ENCODE results near the gene HACL1. TPM values are rescaled to one million over a fixed set of nuclear protein-coding genes. Genes with fewer than 3 reads are reported as not detected.

Gene HACL1
- polyA plus RNA-seq, 2 donors: 3.8 to 8.3 TPM

Other genes starting within 250 kb of the HACL1 start
- 1 to 10 TPM; 5.6 to 8.9 TPM for gene METTL6, start 174.0 kb downstream of the HACL1 start, polyA plus RNA-seq
- 1 to 10 TPM; 3.2 to 6.3 TPM for gene EAF1, start 174.0 kb downstream of the HACL1 start, polyA plus RNA-seq
- gene COLQ, start 79.9 kb downstream of the HACL1 start, polyA plus RNA-seq: under 1 TPM; 0.47 to 0.65 TPM
- gene BTD, start 176 bp upstream of the HACL1 start, polyA plus RNA-seq: 10 to 100 TPM in 1 of 2 donors, 1 to 10 TPM in 1; 5.1 to 10.6 TPM
- 1 to 10 TPM; 6.6 to 9.2 TPM for gene ANKRD28, start 196.4 kb upstream of the HACL1 start, polyA plus RNA-seq